Activated T-helper 1 cell treated with Interleukin-2 at 50 U/mL for 16 hours (primary cell): ENCODE results near the gene FASN.

Experiments used
- DNase-seq: peaks from one replicate; pipeline ENCODE4 v3.0.0-alpha.2; 2020; ENCODE audit warnings: low read depth

The FASN gene

DNA sequence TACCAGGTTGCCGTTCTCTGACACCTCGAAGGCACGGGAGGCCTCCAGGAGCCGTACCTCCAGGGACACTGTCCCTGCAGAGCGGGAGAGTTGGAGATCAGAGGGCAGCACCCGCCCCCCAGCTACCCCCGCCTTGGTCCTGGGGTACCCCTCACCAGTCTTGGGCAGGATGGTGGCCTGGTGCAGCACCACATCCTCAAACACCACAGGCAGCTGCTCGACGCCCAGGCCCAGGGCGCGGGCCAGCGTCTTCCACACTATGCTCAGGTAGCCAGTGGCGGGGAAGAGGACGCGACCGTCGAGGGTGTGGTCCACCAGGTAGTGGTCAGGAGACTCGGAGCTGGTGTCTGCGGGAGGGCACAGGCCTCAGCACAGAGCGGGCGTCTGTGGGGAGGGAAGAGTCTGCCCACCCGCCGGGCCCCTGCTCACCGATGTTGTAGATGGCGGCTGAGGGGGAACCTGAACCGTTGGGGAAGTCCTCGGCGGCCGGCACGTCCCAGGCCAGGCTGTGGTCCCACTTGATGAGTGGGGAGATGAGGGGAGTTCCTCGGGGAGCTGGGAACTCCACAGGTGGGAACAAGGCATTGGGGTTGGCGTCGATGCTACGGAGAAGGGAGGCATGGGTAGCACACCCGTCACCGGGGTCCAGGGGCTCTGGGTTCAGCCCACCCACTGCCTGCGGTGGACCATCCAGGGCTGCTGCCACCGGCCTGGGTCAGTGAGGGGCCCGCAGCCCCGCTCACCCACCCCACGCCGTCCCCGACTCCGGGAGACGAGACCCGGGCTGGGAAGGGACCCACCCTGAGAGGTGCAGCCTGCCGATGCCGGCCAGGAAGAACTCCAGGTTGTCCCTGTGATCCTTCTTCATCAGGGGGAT lies 9.8 kb downstream of the FASN start:
- DNase-seq, result no peak

DNA sequence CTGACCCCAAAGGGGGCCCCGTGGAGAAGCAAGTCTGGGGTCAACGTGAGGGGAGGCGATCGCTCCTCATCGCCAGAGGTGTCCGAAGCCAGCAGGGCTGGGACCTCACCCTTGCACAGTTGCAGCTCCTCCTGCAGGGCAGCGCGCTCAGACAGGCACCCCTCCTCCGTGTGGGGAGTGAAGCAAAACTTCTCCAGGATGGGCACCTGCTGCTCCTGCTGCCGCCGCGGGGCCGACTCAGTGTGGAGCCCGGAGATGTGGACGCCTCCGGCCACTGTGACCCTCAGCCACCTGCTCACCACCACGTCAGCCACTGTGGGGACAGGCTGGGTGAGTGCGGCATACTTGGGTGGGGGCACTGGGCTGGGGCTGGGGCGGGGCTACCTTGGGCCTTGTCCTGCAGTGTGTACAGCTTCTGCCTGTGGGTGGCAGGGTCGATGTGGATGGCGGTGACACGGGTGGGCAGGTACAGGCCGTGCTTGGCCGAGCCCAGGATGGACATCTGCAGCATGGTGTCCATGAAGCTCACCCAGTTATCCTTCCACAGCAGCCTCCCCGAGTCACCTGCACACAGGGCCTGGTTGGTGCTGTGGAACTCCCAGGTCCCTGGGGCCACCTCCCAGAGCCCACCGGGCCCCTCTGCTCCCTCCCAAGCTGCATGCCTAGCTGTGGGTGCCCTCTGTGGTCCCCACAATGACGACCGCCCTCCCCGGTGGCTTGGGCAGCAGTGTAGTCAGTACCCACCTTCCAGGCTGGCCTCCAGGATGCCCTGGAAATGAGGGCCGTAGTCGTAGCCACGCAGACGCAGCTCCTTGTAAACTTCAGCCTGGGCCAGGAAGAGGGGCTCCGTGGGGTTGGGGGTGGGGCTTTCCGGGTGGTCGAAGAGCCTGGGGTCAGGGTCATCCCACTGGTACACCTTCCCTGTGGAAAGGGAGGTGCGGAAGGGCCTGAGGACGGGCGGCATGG lies 10.8 kb downstream of the FASN start:
- no peak for DNase-seq

DNA sequence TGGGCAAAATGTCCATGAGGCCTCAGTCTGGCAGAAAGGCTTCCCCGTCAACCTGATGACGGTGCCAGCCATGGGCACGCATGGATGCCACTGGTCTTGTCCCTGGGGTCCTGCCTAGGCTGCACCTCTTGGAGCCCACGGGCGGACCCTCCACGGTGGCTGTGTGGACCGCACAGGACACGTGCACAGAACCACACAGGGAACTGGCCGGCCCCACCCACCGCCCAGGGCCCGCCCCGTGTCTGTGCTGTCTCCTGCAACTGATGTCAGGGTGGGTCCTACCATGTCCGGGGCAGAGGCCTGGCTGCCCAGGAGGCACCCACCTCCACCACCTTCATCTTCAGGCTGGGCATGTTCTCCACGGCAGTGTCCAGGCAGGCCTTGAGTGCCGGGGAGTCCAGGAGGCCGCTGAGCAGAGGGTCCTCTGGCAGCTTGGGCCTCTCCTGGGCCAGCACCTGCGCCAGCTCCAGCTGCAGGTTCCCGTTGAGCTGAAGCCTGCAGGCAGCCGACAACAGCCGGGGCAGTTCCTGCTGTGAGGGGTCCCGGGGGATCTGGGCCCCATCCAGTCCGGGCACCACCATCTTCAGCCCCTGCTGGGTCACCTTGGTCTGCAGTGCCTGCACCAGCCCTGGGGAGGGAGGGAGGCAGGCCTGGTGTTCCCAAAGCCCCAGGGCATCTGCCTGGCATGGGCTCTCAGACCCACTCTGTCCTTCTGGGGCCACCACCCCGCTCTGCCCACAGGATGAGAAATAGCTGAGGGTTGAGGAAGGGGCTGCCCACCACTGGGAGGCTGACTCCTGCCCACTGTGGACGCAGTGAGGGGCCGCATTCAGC lies 11.9 kb downstream of the FASN start:
- DNase-seq, result no peak

DNA sequence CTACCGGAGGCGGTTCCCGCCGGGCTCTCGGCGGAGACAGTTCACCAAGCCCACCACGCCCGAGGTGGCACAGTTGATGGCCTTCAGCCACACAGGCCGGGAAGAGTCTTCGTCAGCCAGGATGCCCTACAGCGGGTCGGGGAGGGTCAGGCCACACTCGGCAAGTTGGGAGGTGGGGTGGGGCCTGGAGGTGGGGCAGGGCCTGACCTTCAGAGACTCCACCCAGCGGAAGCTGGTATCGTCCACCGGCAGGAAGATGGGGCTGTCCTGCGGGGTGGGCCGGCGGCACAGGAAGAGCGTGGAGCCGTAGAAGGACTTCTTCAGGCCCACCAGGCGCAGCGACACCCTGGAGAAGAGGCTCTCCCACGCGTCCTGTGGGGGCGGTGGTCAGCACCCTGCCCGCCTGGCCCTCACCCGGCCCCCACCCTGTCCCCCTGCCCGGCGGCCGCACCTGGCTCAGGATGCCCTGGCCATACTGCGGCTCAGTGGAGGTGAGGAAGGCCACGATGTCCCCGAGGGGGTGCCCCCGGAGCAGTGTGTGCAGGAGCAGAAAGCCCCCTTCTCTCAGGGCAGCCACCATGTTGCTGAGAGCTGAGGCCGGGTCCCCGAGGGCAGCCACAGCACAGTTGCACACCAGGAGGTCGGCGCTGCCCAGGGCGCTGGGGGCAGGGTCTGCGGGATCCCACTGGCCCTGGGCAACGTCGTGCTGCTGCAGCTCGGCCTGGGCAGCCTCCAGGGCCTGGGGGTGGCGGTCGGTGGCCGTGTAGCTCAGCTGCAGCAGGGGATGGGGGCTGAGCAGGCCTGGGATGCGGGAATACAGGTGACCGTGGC lies 12.8 kb downstream of the FASN start:
- DNase-seq, result no peak

DNA sequence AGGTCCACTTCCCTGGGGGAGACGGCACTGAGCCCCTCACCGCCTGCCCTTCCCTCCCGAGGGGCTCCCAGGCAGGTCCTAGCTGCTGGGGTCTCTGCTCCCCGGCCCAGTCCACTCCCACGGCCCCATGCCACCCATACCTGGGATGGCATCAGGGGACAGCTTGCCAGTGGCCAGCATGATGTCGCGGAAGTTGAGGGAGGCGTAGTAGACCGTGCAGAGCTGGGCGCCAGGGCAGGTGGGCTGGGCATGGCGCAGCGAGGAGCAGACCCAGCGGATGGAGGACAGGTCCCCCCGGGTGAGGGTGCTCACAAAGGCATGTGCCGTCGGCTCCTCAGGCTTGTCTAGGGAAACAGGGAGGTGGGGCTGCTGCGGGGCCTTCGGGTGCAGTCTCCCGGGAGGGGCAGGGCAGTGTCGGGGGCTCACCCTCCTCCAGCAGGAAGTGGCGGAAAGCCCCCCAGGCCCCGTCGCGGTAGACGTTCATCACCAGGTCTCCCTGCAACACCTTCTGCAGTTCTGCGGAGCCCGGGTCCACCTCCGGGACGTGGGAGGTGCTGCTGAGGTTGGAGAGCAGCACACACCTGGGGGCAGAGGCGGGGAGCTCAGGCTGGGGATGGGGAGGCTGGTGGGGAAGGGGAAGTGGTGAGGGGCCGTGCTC lies 13.5 kb downstream of the FASN start:
- DNase-seq, result no peak

DNA sequence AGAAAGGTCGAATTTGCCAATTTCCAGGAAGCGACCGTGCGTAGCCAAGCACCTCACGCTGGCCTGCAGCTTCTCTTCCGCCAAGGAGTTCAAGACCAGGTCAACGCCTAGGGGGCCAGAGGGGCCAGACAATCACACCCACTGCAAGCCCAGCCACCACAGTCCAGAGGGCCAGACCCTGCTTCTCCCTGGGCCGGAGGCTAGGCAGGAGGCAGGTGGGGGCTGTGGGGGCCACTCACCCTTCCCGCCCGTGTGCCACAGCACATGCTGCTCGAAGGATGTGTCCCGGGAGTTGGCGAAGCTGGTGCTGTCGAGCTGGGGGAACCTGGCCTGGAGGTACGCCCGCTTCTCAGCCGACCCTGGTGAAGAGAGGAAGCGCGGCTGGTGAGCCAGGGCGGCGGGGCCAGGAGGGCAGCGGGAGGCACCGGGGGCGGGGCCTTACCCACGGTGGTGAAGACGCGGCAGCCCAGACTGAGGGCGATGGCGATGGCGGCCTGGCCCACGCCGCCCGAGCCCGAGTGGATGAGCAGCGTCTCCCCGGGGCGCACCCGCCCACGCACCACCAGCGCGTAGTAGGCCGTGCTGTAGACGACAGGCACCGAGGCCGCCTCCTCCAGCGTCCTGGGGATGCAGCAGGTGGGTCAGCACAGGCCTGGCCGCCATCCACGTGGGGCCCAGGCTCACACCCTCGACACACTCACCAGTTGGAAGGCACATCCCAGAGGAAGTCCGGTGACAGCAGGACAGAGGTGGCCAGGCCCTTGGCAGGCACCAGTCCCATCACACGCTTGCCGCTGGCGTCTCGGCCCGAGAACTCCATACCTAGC lies 14.3 kb downstream of the FASN start:
- no peak for DNase-seq

DNA sequence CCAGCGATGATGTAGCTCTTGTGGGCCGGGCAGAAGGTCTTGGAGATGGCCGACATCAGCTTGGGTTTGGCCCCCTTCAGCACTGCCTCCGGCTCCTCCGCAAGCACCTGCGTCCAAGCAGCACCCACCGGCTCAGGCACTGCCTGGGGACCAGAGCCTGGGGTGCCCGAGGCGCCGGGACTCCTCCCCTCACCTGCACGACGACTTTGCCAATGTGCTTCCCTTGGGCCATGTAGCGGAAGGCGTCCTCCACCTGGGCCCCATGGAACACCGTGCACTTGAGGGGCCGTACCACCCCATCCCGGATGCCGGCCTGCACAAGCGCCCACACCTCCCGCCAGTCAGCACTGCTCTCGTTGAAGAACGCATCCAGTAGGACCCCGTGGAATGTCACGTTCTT lies 15.0 kb downstream of the FASN start:
- no peak for DNase-seq

DNA sequence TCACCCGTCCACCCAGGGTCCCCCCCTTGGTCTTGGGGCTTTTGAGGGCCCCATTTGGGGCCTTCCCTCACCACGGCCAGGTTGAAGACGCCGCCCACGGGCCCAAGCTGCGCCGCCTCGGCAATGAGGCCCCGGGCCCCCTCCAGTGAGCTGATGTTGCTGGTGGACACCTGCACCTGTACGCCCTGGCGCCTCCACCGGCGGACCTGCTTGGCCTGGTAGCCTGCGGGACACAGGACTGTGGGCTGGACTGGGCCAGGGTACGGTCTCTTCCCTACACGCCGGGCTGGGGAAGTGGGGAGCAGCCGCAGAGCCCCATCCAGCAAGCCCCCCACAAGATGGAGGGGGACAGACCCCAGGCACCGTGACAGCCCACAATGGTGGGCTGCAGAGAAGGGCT lies 15.6 kb downstream of the FASN start:
- DNase-seq, result no peak

DNA sequence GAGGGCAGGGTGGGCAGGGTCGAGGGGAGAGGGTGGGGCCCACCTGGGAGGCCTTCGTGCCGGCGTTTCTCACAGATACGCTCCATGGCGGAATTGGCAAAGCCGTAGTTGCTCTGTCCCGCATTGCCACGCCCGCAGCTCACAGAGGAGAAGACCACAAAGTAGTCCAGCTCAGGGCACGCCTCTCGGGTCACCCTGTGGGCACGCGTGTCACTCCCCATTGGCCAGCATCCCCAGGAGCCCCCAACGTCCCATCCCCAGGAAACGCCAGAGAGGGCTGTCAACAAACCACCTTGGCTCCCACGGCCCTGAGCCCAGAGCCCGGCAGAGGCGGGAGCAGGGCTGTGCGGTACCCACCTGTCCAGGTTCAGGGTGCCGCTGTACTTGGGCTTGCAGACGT lies 16.1 kb downstream of the FASN start:
- DNase-seq, result no peak

DNA sequence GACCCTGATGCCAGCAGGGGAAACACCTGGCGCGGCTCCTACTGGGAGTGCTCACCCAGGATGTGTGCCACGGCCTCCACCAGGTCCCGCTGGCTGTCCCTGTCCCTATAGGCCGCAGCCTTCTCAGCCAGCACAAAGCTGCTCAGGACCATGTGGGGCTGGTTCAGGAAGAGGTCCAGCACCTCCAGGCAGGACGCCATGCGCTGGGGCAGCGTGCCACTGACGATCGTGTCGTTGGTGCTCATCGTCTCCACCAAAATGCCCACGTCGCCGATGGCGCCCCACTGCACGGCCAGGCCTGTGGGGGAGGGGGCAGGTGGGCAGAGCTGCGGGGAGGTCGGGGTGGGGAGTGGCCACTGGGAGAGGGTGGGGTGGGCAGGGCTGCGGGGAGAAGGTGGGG lies 16.5 kb downstream of the FASN start:
- no peak for DNase-seq

DNA sequence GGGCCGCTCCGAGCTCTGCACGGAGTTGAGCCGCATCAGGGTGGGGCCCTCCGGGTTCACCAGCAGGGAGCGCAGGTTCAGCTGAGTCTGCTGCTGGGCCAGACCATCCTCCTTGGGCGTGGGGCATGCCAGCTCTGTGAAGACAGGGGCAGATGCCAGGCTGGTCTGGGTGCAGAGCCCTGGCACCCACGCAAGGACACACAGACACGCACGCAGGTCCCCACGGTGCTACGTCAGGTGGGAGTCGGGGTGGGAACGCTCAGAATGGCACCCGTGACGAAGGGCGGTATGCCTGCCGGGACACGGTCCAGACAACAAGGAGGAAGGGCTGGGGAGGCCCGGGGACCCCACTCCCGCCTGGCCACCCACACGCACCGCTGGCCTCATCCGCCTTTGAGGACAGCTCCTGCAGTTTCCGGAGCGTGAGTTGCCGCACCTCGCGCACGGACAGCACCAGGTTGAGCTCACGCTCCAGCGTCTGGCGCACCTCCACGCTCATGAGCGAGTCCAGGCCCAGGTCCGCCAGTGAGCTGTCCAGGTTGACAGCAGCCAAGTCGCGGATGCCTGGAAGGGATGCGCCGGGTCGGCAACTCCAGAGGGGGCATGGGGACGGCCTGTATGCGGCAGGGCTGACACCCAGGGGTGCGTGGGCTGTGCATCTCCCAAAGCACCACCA lies 17.1 kb downstream of the FASN start:
- DNase-seq, result no peak

DNA sequence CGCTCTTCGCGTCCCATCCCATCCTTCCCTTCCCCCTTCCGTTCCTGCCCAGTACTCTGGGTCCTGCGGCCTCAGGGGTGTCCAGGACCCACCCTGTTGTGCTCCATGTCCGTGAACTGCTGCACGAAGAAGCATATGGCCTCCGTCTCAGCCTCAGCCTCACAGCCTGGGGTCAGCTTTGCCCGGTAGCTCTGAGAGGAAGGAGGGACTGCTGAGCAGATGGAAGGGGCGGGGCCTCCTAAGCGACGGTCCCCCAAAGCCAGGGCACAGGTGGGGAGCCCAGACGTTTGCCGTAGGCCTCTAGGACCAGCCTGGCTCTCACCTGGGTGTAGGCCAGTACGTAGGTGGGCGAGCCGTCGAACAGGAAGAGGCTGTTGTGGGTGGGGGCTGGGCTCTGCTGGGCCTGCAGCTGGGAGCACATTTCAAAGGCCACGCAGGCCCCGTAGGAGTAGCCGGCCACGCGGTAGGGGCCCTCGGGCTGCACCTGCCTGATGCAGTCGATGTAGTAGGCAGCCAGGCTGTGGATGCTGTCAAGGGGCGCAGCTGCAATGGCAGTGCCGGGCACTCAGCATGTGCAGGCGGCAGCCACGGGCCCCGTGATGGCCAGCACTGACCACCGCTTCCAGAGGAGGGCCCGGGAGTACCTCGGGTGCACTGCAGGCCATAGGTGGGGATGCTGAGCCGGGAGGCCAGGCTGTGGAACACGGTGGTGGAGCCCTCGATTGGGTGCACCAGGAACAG lies 17.8 kb downstream of the FASN start:
- no peak for DNase-seq

DNA sequence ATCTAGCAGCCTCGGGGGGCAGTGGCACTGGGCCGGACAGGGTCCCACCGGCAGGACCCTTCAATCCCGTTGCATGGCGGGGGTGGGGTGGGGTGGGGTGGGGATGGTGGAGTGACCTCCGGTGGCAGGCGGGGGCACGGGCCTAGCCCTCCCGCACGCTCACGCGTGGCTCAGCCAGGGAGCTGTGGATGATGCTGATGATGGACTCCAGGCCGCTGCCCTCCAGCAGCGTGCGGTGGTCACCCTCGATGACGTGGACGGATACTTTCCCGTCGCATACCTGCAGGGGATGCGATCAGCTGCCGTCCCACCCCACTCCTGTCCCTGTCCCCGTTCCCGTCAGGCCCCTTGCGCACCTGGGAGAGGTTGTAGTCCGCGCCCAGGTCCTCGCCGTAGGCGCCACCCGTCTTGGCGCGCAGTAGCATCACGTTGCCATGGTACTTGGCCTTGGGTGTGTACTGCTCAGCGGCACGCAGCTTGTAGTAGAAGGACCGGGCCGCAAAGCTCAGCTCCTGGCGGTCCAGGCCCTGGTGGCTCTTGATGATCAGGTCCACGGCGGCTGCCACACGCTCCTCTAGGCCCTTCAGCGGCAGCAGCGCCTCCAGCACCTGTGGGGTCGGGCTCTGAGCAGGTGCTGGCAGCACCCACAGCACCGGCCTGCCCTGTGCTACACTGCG lies 18.9 kb downstream of the FASN start:
- DNase-seq, result no peak

DNA sequence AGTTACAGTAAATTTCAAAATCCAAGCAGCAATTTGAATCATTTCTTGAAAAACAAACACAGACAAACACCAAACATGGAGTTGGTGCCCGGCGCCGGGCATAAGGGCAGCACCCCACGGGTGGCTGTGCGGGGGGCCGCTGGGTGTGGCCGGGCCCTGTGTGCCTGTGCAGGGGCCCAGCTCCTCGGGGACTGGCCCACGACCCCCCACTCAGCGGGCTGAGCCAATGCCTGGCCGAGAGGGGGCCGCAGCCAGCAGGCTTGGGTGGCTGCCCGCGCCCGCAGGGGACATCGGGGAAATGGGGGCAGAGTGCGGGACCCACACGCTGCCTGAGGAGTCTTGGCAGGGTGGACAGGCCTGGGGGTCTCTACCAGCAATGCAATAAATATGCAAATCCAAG lies 19.6 kb downstream of the FASN start:
- DNase-seq, result no peak

DNA sequence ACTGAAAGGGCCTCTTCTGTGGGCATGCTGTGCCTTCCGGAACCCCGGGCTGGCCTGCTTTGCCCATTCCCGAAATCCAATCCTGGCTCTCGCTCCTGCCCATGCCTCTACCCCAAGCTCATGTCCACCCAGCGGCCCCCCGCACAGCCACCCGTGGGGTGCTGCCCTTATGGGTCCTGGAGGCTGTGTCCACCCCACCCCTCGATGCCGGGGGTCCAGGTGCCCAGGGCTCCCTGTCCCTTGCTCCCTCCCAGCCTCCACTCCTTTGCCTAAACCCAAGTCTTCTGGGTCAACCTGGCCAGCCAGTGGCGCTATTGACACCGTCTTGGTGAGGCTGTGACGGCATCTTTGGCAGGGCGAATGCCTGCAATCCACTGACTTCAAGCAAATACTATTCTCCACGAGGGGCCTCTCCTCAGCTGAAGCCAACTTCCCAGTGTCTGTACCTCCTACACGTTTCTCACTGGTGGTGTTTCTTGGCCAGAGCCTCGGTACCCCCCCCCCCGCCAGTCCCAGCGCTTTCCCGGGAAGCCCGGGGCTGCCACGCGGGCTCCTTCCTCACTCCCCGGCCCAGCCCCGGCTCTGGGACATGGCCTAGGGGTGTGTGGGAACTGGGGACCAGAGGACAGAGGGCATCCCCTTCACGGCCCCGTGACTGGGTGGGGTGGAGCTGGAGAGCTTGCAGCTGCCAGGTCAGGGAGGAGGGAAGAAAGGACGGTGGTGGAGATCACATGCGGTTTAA lies 20.2 kb downstream of the FASN start:
- no peak for DNase-seq

DNA sequence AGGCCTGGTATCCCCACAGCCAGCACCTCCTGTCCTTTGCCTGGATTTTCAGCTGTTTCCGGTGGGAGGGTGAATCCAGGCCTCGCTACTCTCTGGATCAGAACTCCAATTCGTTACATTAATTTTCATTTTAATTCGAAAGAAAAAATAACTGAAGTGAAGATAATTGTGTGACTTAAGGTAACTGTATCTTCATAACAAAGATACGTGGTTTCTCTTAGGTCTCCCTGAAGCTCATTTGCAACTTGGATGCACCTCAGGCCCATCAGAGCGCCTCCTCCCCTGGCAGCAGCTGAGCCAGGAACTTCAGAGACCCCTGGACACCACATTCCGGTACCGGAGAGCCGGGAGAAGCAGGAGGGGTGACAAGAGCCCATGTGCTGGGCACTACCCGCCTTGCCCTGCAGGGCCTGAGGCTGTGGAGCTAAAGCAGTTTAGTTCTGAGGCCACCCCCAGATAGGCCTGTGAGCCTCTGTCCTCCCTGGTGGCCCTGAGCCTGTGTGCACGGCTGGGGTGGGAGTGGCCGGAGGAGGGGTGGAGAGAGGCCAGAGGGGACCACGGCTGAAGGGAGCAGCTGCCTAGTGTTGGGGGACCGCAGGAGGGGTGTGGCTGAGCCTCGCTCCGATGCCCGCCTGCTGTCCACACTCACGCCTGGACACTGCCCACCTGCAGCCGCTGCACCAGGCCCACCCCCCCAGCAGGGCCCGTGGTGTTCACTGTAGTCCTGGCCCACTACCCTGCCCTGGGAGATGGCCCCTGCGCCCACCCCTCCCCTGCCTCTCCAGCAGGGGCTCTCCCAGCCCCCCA lies 21.0 kb downstream of the FASN start:
- no peak for DNase-seq
